Gastrocnemius medialis (tissue), 4 donors: ENCODE data around the gene EMX1. TPM values are rescaled to one million over a fixed set of nuclear protein-coding genes. Genes with fewer than 3 reads are reported as not detected.

Source experiments
- ATAC-seq, 2 donors: fragments of 150-250 bp; one replicate each; pipeline ENCODE4 v1.9.1; 2016
- DNase-seq, 2 donors: peaks; one replicate each; pipeline ENCODE4 v3.0.0-alpha.2; 2019
- H3K27ac ChIP-seq, 4 donors: fragments of 200-600 bp; sonication (generic); 1 replicate in 1 of 4; 2 replicates in 3 of 4; pipeline ENCODE4 v1.5.1; 2016 to 2018; ENCODE audit warnings: mild to moderate bottlenecking in 2 of 4, moderate library complexity in 1 of 4
- H3K27me3 ChIP-seq, 3 donors: fragments of 200-600 bp; sonication (generic) in 2 of 3; 1 replicate in 1 of 3; 2 replicates in 2 of 3; pipeline versions ENCODE4 v1.5.1 to v1.6.0; 2016 to 2019; ENCODE audit warnings: mild to moderate bottlenecking in 1 of 3, moderate library complexity in 1 of 3
- H3K36me3 ChIP-seq, 2 donors: fragments of 200-600 bp; sonication (generic) in 1 of 2; one replicate each; pipeline ENCODE4 v1.5.1; 2017 to 2018
- H3K4me1 ChIP-seq, 2 donors: fragments of 200-600 bp; sonication (generic) in 1 of 2; one replicate each; pipeline ENCODE4 v1.5.1; 2016 to 2017; ENCODE audit warnings: mild to moderate bottlenecking in 2 of 2
- H3K4me3 ChIP-seq, 4 donors: fragments of 200-600 bp; sonication (generic) in 3 of 4; 1 replicate in 1 of 4; 2 replicates in 3 of 4; pipeline ENCODE4 v1.5.1; 2016 to 2019; ENCODE audit warnings: mild to moderate bottlenecking in 2 of 4
- H3K9me3 ChIP-seq, 3 donors: fragments of 200-600 bp; sonication (generic) in 2 of 3; 1 replicate in 1 of 3; 2 replicates in 2 of 3; pipeline ENCODE4 v1.5.1; 2016 to 2019
- CTCF ChIP-seq, 5 experiments: fragments of 450-650 bp in 3 of 5; fragments of 200-600 bp in 2 of 5; sonication (generic) in 2 of 5; IDR thresholded peaks in 4 of 5; conservative IDR thresholded peaks in 1 of 5; 1 replicate in 4 of 5; 2 replicates in 1 of 5; pipeline ENCODE4 v1.5.1; 2016 to 2019; ENCODE audit warnings: antibody characterized with exemption in 5 of 5, mild to moderate bottlenecking in 3 of 5, moderate library complexity in 3 of 5
- POLR2A ChIP-seq, 2 donors: fragments of 450-650 bp; IDR thresholded peaks; one replicate each; pipeline ENCODE4 v1.6.1; 2017; ENCODE audit warnings: antibody characterized with exemption in 2 of 2, mild to moderate bottlenecking in 2 of 2, moderate library complexity in 2 of 2
- in situ Hi-C, 4 donors: fragments of 200-750 bp; cut with MboI; loops; one replicate each; pipeline versions ENCODE4 v1.15.0 to v1.8.0; 2017; ENCODE audit warnings: low sequenced_read_pairs in 4 of 4
- intact Hi-C: fragments of 100-400 bp; cut with DNase I; formaldehyde crosslinking; loops from one replicate; pipeline ENCODE4 v1.15.1; 2023; ENCODE audit warnings: low total_unique reads
- total RNA-seq, 4 donors: library from RNA; depleted of rRNA; stranded (reverse); fragments of >200 nt; gene quantifications; one replicate each; pipeline versions ENCODE4 v1.1.0 to v1.2.3, GENCODE V29; 2016

Gene EMX1
- total RNA-seq, 4 donors from 2014 or later, result not detected

GRCh38 chr2:72931280-72931910, 14.1 kb downstream of the EMX1 start:
- no peak overlapping the region for H3K4me3 ChIP-seq
- DNase-seq, result no peak
- no peaks in the 10 kb centered on the region for H3K36me3 ChIP-seq
- TF ChIP-seq POLR2A (IDR thresholded peaks at IDR 0.05) (no peak), CTCF (IDR thresholded peaks at IDR 0.05 in 4 of 5, conservative IDR thresholded peaks at IDR 0.05 in 1 of 5) (no peak)
- in situ Hi-C loops, result no loop called here
- H3K27ac ChIP-seq, result no peak overlapping the region
- H3K27me3 ChIP-seq, result peaks cover 25 to 32% (median 30%) of the 10 kb centered on the region in 3 donors
- intact Hi-C loops, result no loop called here
- no peaks in the 10 kb centered on the region for H3K4me1 ChIP-seq
- H3K9me3 ChIP-seq, result no peaks in the 10 kb centered on the region
- no peak for ATAC-seq

- Histone ChIP-seq H3K4me1 (no peaks in the 10 kb centered on the region), H3K27me3 (peaks cover 17 to 24% (median 22%) of the 10 kb centered on the region in 3 donors), H3K9me3 (no peaks in the 10 kb centered on the region), H3K36me3 (no peaks in the 10 kb centered on the region), H3K27ac (no peak overlapping the region), H3K4me3 (no peak overlapping the region)
- in situ Hi-C loops, result no loop called here
- ATAC-seq (no peak), DNase-seq (no peak)
- TF ChIP-seq POLR2A (IDR thresholded peaks at IDR 0.05), result no peak
- no peak for TF ChIP-seq CTCF (IDR thresholded peaks at IDR 0.05 in 4 of 5, conservative IDR thresholded peaks at IDR 0.05 in 1 of 5)
- intact Hi-C loops, result no loop called here
Measured at GRCh38 chr2:72932045-72932740, 14.9 kb downstream of the EMX1 start.

- intact Hi-C loops (no loop called here), in situ Hi-C loops (no loop called here)
- H3K27me3 ChIP-seq, result peaks cover 11 to 19% (median 16%) of the 10 kb centered on the region in 3 donors
- ATAC-seq (no peak), DNase-seq (no peak)
- H3K27ac ChIP-seq, result no peak overlapping the region
- TF ChIP-seq CTCF (IDR thresholded peaks at IDR 0.05 in 4 of 5, conservative IDR thresholded peaks at IDR 0.05 in 1 of 5) (no peak), POLR2A (IDR thresholded peaks at IDR 0.05) (no peak)
- H3K4me1 ChIP-seq, result no peaks in the 10 kb centered on the region
- no peak overlapping the region for H3K4me3 ChIP-seq
- H3K9me3 ChIP-seq, result no peaks in the 10 kb centered on the region
- H3K36me3 ChIP-seq, result no peaks in the 10 kb centered on the region
Measured at GRCh38 chr2:72932805-72933204, 15.5 kb downstream of the EMX1 start.

- ATAC-seq (no peak), DNase-seq (no peak)
- Histone ChIP-seq H3K27me3 (peaks cover 7 to 15% (median 12%) of the 10 kb centered on the region in 3 donors), H3K9me3 (no peaks in the 10 kb centered on the region), H3K36me3 (no peaks in the 10 kb centered on the region), H3K4me3 (no peak overlapping the region), H3K4me1 (no peaks in the 10 kb centered on the region), H3K27ac (no peak overlapping the region)
- TF ChIP-seq CTCF (IDR thresholded peaks at IDR 0.05 in 4 of 5, conservative IDR thresholded peaks at IDR 0.05 in 1 of 5) (no peak), POLR2A (IDR thresholded peaks at IDR 0.05) (no peak)
- in situ Hi-C loops (no loop called here), intact Hi-C loops (no loop called here)
Measured at GRCh38 chr2:72933207-72933606, 15.9 kb downstream of the EMX1 start.
